ENCODE measurements around the gene PRODH2. TPM values are rescaled to one million over a fixed set of nuclear protein-coding genes. Genes with fewer than 3 reads are reported as not detected.

PRODH2 gene
- total and polyA plus RNA-seq, 2 of the 13 experiments (the other 11 are each of a cell fraction or from before 2014, with no cell fraction given) = 86.7 to 118 TPM

- peak; percentile 25; the same call in 1 of the 2 replicates for TF ChIP-seq THAP9 (CRISPR knock-in tag; IDR thresholded peaks at IDR 0.05; ENCODE audit: borderline replicate concordance)
- TF ChIP-seq SPEN (CRISPR knock-in tag; IDR thresholded peaks at IDR 0.05; ENCODE audit: low read depth) = no peak
- no peak for TF ChIP-seq ZNF749 (CRISPR knock-in tag; IDR thresholded peaks at IDR 0.05; ENCODE audit: borderline replicate concordance)
- peak in 1 of 2 experiments; percentile 39; a peak in 1 of 4 replicates for TF ChIP-seq POLR2A (IDR thresholded peaks at IDR 0.05; ENCODE audit: insufficient read depth in 1 of 2, low read depth in 2 of 2, low read length in 2 of 2)
- no peak for TF ChIP-seq DRAP1 (CRISPR knock-in tag; IDR thresholded peaks at IDR 0.05)
- TF ChIP-seq ZNF513 (CRISPR knock-in tag; conservative IDR thresholded peaks at IDR 0.05) = no peak
- TF ChIP-seq ZNF44 (CRISPR knock-in tag; IDR thresholded peaks at IDR 0.05) = no peak
- no peak for TF ChIP-seq ZNF362 (CRISPR knock-in tag; IDR thresholded peaks at IDR 0.05; ENCODE audit: borderline replicate concordance)
- TF ChIP-seq HNF4G (IDR thresholded peaks at IDR 0.05; ENCODE audit: borderline replicate concordance, low read depth, low read length) = no peak
- TF ChIP-seq HNF4G (CRISPR knock-in tag; IDR thresholded peaks at IDR 0.05; ENCODE audit: borderline replicate concordance, low read depth) = no peak
- TF ChIP-seq ZNF674 (CRISPR knock-in tag; IDR thresholded peaks at IDR 0.05; ENCODE audit: low read depth) = no peak
- peak; percentile 53 for TF ChIP-seq SRSF1 (optimal IDR thresholded peaks at IDR 0.05; ENCODE audit: low read depth, low read length)
- 0 out of 2 replicates have a peak, but pooled peaks have one; percentile 23 for TF ChIP-seq HOXA3 (CRISPR knock-in tag; IDR thresholded peaks at IDR 0.05)
- no peak for TF ChIP-seq ZSCAN25 (CRISPR knock-in tag; IDR thresholded peaks at IDR 0.05)
- no peak for TF ChIP-seq ZBTB38 (CRISPR knock-in tag; IDR thresholded peaks at IDR 0.05)
- no peak; the same call in 1 of the 2 replicates for TF ChIP-seq ESRRA (CRISPR knock-in tag; IDR thresholded peaks at IDR 0.05; ENCODE audit: low read depth)
- TF ChIP-seq FOXA3 (CRISPR knock-in tag; IDR thresholded peaks at IDR 0.05) = no peak
- TF ChIP-seq PHB2 (IDR thresholded peaks at IDR 0.05; ENCODE audit: partially characterized antibody) = no peak
- no peak for TF ChIP-seq TIGD3 (CRISPR knock-in tag; IDR thresholded peaks at IDR 0.05; ENCODE audit: borderline replicate concordance)
- no peak for TF ChIP-seq REPIN1 (CRISPR knock-in tag; IDR thresholded peaks at IDR 0.05; ENCODE audit: borderline replicate concordance, low read depth)
Observed at GRCh38 chr19:35811317-35812219, 1.1 kb downstream of the PRODH2 start (continued).
